Cerebellar cortex (tissue), 1 donor: ENCODE measurements around the gene RAD51C.
"Not testable (repeated sequence)": the region's sequence is repeated elsewhere in the genome, so short reads cannot be mapped to it uniquely, and the experiment has no call there.

Source experiments
- DNase-seq: peaks from one replicate; pipeline ENCODE4 v3.0.0-alpha.2; 2015; ENCODE audit warnings: low spot score

RAD51C gene

GRCh38 chr17:58684462-58684861 is 7.9 kb upstream of the RAD51C start:
- not testable (repeated sequence) for DNase-seq

GRCh38 chr17:58686980-58687379 is 5.4 kb upstream of the RAD51C start:
- no peak for DNase-seq

GRCh38 chr17:58688521-58688920 is 3.9 kb upstream of the RAD51C start:
- DNase-seq: no peak

- not testable (repeated sequence) for DNase-seq
Observed at GRCh38 chr17:58690033-58690432, 2.4 kb upstream of the RAD51C start.

- no peak for DNase-seq
Observed at GRCh38 chr17:58691701-58692238, 632 bp upstream of the RAD51C start, which contains the start of gene TEX14. TEX14 (minus strand) TSS chr17:58692045; CDS start chr17:58652001, 40,044 bp downstream.

- DNase-seq: no peak
Observed at GRCh38 chr17:58693208-58693607, 806 bp downstream of the RAD51C start.

- DNase-seq: no peak
Observed at GRCh38 chr17:58693751-58694150, 1.3 kb downstream of the RAD51C start.

GRCh38 chr17:58694302-58694701 is 1.9 kb downstream of the RAD51C start:
- DNase-seq: no peak

GRCh38 chr17:58694826-58695225 is 2.4 kb downstream of the RAD51C start:
- no peak for DNase-seq

GRCh38 chr17:58699771-58700170 is 7.4 kb downstream of the RAD51C start:
- DNase-seq: no peak

- DNase-seq: no peak
Observed at GRCh38 chr17:58702045-58702476, 9.7 kb downstream of the RAD51C start.

- no peak for DNase-seq
Observed at GRCh38 chr17:58702708-58703107, 10.3 kb downstream of the RAD51C start.

- no peak for DNase-seq
Observed at GRCh38 chr17:58703137-58703915, 10.9 kb downstream of the RAD51C start.

- DNase-seq: no peak
Observed at GRCh38 chr17:58703916-58704286, 11.5 kb downstream of the RAD51C start.

- no peak for DNase-seq
Observed at GRCh38 chr17:58706351-58707140, 14.1 kb downstream of the RAD51C start.

GRCh38 chr17:58710948-58711552 is 18.6 kb downstream of the RAD51C start:
- DNase-seq: peak; percentile 75

- DNase-seq: no peak
Observed at GRCh38 chr17:58722274-58722673, 29.9 kb downstream of the RAD51C start.

GRCh38 chr17:58722696-58723095 is 30.3 kb downstream of the RAD51C start:
- DNase-seq: no peak

- DNase-seq: no peak
Observed at GRCh38 chr17:58728798-58729197, 36.4 kb downstream of the RAD51C start.

GRCh38 chr17:58730937-58731336 is 38.5 kb downstream of the RAD51C start:
- no peak for DNase-seq

- no peak for DNase-seq
Observed at GRCh38 chr17:58734040-58734439, 41.6 kb downstream of the RAD51C start.

GRCh38 chr17:58734811-58735210 is 42.4 kb downstream of the RAD51C start:
- DNase-seq: no peak
